ENCODE data around the gene SLC2A13.

DNA sequence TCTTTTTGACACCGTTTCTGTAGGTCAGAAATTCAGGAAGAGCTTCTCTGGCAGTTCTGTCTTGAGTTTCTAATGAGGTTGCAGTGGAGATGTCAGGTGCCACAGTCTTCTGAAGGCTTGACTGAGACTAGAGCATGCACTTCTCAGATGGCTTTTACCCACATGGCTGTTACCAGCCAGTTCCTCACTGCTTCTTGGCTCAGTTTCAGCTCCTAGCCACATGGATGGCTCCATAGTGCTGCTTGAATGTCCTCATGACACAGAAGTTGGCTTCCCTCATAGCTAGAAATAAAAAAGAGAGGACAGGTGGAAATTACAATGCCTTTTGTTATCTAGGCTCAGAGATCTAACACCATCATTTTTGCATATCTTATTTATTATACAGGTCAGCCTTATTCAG, 38.1 kb upstream of the SLC2A13 start:
- no peak for TF ChIP-seq EZH2phosphoT487 (IDR thresholded peaks at IDR 0.05; ENCODE audit: borderline replicate concordance)
- TF ChIP-seq, protein P1, sequence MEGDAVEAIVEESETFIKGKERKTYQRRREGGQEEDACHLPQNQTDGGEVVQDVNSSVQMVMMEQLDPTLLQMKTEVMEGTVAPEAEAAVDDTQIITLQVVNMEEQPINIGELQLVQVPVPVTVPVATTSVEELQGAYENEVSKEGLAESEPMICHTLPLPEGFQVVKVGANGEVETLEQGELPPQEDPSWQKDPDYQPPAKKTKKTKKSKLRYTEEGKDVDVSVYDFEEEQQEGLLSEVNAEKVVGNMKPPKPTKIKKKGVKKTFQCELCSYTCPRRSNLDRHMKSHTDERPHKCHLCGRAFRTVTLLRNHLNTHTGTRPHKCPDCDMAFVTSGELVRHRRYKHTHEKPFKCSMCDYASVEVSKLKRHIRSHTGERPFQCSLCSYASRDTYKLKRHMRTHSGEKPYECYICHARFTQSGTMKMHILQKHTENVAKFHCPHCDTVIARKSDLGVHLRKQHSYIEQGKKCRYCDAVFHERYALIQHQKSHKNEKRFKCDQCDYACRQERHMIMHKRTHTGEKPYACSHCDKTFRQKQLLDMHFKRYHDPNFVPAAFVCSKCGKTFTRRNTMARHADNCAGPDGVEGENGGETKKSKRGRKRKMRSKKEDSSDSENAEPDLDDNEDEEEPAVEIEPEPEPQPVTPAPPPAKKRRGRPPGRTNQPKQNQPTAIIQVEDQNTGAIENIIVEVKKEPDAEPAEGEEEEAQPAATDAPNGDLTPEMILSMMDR (conservative IDR thresholded peaks at IDR 0.05; ENCODE audit: low read length): no peak
